GM19467 (cell line): Measurements from ENCODE around the gene PABPN1L.

Experiments used
- ATAC-seq: cut with Tn5 transposase; IDR thresholded peaks from one replicate; pipeline ENCODE4 v1.9.1; 2021; ENCODE audit warnings: mild to moderate bottlenecking, moderate library complexity; ENCODE audit not compliant: unreplicated experiment

Gene PABPN1L, protein sequence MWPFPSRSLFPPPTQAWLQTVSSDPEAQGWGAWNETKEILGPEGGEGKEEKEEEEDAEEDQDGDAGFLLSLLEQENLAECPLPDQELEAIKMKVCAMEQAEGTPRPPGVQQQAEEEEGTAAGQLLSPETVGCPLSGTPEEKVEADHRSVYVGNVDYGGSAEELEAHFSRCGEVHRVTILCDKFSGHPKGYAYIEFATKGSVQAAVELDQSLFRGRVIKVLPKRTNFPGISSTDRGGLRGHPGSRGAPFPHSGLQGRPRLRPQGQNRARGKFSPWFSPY

DNA sequence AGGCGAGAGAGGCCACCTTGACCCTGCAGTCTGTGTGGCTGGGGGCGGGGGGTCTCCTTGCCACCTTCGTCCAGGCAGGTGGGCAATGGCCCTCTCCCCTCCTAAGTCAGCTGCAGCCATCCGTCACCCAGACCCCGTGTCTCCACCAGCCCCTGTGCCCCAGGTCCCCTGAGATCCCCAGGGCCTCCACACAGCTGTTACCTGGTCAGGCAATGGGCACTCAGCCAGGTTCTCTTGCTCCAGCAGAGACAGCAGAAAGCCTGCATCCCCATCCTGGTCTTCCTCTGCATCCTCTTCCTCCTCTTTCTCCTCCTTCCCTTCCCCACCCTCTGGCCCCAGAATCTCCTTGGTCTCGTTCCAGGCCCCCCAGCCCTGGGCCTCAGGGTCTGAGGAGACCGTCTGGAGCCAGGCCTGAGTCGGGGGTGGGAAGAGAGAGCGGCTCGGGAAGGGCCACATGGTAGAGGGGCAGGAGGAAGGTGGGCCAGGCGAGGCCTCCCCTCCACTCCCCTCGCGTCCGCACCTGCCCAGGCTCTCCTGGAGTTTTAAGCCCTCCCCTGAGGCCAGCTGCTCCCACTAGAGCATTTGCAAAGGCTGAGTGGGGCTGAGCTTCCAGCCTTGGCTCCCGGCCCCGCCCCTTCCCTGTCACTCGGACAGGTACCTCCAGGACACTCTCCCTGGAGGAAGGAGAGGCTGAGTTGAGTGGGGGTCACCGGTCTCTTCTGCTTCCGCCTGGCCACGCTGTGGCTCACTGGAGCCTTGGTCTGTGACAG is at the start of gene PABPN1L:
Gene PABPN1L, minus strand, starts transcription at position 510 of the 770 bp plus-strand sequence. Its CDS starts 54 bp downstream, at position 456.
- ATAC-seq = no peak

DNA sequence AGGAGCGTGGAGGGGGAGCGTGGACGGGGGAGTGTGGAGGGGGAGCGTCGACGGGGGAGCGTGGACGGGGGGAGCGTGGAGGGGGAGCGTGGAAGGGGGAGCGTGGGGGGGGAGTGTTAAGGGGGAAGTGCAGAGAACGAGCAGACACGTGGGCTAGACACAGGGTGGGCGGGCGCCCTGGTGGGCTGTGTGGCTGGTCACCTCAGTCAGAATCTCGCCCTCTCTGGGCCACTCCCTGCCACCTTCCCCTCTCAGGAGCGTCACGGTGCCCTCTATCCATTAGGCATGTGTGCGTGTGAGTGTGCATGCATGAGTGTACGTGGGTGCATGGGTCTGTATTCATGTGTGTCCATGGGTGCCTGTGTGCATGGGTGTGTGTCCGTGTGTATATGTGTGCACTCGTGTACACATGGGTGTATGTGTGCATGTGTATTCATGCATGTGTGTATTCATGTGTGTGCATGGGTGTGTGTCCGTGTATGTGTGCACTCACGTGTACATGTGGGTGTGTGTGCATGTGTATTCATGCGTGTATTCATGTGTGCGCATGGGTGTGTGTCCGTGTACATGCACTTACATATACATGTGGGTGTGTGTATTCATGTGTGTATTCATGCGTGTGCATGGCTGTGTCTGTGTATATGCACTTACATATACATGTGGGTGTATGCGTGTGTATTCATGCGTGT is 49.3 kb upstream of the PABPN1L start:
- ATAC-seq = no peak

DNA sequence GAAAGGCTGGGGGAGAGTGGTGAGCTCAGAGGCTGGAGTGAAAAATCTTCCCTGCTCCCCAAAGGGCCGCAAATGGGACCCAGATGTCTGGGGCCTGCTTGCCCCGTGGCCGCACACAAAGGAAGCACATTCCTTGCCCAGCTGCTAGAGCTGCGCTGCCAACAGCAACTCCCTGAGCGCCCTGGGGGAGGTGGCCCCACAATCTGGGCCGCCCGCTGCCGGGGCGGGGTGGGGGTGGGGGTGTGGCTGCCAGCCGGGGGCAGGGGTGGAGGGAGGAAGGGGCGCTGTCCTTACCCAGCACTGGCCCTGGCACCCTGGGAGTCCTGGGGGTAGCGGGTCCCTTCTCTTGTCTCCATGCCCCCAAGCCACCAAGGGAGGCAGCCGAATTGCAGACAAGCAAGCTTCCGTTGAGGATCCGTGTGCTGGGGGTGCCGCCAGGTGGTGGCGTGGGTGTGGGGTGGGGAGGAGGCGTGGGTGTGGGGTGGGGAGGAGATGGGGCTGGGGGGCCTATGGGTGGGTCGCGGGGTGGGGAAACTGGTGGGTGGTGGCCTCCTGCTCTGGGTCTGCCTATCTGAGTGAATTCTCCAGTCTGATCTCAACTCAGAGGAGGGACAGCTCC is 48.4 kb upstream of the PABPN1L start:
- ATAC-seq = no peak

DNA sequence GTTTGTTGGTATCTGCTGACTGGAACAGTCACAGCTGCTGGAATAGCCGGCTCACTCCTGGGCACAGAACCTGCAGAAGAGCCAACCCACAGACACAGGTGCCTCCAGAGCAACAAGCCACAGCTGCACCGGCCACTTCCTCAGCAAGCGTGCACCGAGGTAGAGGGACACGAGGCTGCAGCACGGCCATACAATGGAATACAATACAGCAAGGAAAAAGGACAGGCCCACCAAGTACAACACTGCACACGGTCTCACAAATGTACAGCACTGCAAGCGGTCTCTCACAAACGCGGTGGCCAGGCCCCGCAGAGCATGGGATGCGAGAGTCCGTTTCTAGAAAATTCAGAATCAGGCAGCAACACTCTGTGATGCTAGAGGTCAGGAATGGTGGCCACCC is 47.4 kb upstream of the PABPN1L start:
- no peak for ATAC-seq

DNA sequence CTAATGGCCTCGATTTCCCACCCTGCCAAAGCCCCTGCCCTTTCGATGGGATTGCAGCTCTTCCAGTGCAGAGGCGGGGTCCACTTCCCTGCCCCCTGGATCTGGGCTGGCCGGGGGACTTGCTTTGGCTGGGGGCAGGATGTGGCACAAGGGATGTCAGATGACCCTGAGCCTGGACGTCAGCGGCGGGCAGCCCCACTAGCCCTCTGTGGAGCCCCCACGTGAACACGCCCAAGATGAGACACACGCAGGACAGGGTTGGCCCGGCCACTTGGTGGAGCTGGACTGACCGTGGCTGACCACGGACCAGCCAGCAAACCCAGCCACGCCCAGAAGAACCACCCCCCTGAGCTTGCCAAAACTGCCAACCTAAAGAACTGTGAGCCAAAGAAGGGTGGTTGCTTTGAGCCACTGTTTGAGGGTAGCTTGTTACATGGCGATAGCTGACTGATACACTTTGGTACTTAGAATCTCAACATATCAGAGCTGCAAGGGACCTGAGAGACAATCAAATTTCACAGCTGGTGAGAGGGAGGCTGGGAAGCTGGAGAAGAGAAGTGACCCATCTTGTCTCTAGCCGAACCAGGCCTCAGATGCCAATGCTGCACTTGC is 46.6 kb upstream of the PABPN1L start:
- no peak for ATAC-seq

DNA sequence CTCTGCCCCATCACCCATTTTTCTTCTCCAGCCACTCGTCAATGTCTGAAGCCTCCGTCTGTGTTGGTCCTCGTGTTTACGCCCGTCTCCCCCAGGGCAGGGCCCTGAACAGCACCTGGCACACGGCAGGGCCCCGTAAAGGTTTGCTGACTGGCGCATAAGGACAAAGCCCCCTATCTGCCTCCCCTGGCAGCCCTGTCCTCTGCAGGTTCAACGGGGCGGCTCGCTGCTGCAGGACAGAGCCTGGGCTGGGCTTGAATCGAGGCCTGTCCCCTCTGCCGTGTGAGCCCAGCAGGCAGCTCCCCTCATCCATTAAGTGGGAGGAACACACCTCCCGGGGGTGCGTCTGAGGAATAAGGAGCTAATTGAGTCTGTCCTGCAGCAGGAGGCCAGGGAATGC is 46.1 kb upstream of the PABPN1L start:
- no peak for ATAC-seq

DNA sequence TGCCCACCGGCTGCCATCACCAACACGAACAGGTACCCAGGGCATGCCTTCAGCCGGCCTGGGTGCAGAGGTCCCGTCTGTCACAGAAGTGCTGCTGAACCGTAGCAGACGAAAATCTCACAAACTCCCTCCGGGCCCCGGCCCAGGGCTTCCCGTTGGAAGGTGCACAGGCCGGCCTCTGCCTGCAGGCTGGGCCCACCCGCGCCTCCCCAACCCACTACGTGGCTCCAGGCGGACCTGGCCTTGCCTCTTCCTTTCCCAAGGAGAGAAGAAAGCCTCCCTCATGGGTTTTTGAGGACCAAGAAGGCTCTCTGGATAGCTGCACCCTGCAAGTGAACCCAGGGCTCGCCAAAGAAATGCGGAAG is 45.5 kb upstream of the PABPN1L start:
- ATAC-seq = no peak

DNA sequence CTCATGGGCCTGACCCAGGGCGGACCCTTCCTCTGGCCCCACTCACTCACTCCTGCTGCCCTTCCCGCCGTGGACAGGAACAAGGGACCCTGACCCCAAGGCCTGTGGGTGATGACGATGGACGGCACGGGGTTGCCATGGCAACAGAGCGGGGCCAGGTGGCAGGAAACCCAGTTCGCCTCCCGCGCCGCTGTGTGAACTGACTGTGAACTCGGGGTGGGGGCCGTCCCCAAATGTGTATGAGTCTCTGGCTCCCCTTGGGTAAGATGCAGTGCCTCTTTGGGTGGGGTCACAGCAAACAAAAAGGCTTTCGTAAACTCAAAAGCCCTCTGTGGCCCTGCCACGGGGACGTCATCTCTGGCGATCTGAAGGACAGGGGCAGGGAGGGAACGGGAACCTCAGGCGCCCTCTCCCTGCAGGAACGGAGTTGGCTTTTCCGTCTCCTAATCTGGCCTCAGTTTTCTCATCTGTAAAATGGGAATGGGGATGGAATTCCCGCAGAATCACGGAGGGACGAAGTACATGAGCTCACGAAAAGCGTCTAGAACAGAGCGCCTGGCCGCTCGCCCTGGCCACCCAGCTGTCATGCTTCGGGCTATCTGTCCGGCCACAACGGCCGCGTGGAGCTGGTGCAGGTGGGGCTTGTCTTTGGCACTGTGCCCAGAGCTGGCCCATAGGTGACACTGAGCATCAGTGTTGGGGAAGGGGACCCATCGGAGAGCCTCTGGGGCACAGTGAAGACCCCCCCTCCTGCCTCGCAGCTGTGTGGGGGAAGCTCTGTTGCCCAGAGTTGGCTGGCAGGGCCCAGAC is 44.9 kb upstream of the PABPN1L start:
- no peak for ATAC-seq

DNA sequence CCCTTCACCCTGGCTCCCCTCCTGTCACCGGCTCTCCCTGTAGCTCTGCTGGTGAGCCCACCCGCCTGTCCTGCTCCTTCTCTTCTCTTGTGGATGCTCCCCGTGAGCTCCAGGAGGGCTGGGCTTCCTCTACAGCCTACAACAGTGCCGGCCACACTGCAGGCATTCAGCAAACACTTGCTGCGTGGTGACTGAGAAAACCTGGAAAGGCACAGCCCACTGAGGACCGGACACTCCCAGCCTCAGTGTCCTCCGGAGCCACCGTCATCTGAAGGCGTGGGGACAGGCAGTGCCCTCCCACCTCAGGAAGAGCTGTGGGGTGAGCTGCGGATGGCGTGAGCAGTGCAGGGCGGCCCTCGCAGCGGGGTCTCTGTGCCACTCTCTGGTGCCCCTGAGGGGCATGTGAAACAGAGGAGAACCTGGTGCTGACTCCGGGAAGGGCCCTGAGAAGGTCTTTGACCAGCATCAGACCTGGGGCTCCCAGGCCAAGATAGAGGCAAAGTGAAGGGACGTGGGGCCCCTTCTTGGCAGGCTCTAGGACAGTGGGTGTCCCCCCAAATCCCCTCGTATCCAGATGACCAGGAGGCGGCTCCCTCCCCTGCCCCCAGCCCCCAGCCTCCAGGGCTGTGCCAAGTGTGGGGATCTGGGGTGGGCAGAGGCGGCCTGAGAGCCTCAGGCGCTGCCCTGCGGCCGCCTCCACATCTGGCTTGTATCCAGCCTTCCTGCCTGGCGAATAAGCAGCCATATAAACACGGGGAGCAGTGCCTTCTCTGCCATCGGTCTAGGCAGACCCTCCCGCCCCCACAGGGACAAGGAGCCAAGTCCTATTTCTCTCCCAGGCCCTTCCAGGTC is 44.0 kb upstream of the PABPN1L start:
- ATAC-seq = no peak

DNA sequence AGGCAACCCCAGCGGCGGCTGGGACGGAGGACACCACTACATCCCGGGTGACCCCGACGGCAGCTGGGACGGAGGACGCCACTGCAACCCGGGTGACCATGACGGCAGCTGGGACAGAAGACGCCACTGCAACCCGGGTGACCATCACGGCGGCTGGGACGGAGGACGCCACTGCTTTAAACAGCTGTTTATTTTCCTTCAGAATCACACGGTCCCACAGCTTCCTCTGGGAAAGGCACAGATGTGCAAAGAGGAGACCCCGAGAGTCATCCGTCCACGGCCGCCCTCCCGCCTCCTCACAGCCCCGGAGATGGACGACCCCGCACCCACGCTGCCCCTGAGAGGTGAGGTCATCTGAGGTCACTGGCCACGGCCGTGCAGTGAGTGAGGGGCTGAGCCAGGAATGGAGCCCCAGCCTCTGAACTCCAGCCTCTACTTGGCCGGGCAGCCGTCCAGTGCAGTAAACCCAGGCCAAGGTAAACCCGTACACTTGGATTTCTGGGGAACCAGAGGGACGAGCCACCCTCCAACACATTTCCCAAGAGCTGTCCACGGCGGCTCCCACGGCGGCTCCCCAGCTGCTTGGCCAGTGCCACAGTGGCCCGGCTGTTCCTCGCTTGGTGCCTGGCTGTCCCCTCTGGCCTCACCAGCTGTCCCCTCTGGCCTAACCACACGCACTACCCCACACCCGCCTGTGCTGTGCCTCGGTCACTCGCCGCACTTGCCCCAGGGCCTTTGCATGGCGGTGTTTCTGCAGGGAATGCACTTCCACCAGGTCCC is 43.2 kb upstream of the PABPN1L start:
- no peak for ATAC-seq

DNA sequence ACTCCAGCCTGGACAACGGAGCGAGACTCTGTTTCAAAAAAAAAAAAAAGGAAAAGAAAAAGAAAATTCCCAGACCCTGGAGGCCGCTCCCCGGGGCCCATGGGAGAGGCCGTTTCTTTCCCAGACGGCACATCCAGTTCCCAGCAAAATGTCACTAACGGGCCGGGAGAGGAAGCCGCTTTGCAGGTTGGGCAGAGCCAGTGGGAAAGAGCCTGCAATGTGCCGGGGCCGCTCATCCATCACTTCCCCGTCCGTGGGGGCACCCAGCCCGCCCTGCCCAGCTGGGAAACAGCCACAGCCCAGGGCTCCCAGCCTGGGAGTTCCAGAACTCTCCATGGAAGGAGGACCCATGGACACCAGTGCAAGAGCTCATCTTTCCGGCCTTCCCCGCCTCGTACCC is 41.8 kb upstream of the PABPN1L start:
- no peak for ATAC-seq

DNA sequence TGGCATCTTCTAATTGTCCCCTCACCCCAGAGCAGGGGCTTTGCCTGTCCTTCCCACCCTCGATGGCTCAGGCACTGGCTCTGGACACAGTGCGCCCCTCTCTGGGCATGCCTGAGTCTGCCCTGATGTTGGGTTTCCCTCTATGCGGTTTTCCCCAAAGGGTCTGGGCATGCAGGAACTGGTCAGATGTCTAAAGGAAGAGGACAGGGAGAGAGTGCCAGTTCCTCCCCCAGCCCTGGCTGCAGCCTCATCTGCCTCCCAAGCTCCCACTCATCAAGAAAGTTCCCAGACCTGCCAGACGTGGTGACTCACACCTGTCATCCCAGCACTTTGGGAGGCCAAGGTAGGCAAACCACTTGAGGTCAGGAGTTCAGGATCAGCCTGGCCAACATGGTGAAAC is 41.3 kb upstream of the PABPN1L start:
- no peak for ATAC-seq

DNA sequence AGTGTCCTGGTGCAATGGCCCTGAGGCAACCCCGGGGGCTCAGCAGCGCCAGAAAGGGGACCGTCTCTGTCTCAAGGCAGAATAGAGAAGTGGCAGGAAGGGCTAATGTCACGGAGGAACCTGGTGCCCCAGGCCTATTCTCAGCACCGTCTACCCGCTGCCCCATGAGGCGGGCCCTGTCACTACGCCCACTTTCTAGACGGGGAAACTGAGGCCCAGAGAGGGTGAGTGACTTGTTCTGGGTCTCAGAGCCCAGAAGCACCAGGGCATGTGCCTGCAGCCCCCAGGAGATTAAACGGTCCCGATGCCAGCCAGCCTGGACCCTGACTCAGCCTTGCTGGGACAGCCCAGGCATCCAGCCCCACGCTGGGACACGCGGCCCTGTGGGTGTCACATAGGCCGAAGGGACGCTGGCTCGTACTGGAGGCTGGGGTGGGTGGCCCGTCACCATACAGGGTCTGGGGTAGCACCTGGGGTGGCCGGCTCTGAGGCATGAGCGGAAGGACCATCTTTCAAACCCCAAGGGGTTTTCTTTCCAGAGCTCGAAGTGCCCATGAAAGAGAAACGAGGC is 40.2 kb upstream of the PABPN1L start:
- no peak for ATAC-seq

DNA sequence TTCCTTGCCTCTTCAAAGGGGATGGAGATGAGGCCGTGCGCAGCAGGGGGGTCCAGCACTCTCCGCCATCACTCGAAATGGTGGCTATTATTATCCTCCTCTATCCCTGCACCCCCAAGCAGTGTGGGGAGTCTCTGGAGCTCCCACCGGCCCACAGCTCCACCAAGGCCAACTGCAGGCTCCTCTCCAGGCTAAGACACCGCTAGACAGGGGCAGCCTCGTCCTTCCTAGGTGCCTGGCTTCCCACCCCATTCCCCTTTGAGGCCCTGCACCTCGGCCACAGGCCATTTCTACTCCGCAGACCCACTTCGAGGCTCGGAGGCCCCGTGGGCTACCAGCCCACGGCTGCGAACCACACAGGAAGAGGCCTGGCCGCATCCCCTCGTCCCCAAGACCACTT is 39.6 kb upstream of the PABPN1L start:
- ATAC-seq = no peak

DNA sequence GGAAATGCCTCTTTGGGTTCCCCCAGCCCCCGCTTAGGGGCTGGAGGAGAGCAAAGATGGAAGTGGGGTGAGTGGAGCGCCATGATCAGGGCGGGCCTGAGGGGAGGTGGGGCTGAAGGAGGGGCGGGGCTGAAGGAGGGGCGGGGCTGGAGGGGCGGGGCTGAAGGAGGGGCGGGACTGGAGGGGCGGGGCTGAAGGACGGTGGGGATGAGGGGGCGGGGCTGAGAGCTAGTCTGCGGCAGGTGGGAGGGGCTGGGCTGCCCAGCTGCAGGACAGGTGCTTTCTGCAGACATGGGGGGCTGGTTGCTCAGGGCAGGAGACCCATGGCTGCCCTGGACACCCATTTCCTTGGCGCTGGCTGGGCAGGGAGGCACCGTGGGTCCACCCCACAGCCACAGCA is 39.1 kb upstream of the PABPN1L start:
- ATAC-seq = no peak

DNA sequence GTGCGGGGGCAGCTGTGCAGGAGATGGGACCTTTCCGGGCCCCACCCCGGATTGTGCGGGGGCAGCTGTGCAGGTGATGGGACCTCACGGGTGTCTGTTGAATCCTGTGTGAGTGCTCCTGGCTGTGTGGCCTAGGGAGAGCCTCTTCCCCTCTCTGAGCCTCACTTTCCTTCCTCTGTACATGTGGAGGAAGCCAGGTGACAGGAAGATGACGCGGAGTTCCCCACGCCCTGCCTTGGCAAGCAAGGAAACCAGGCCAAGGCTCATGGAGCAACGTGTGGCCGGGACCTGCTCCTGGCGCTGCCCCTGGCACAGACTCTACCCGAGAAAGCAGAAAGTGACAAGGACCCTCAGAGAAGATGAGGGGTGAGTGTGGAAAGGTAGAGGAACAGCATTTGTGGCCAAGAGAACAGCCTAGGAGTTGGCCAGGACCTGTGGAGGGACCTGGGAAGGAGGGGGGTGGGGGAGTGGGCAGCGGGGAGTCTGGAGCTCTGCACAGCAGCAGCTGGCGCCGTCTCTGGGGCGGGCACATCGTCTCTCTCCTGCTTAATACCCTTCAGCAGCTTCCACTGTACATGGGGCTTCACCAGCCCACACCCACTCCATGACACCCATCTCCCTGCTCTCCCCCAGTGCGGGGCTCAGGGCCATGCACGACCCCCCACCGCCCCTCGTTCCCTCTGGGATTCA is 38.4 kb upstream of the PABPN1L start:
- no peak for ATAC-seq

DNA sequence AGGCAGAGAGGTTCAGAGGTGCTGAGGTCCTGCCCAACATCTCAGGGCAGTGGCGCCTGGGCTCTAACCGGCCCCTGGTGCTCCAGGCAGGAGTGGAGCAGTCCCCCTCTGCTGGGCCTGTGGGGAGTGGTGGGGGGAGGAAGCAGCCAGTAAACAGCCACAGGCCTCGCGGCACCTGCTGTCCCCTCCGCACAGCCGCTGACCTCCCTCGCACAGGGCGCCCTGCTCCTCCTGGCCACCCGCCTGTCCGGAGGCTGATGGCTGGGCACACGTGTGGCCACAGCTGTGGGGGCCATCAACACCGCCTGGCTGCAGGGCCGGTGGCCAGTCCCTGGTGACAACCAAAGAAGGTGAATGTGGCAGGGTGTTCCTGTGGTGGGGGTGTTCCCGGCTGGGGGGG is 36.8 kb upstream of the PABPN1L start:
- ATAC-seq = no peak

DNA sequence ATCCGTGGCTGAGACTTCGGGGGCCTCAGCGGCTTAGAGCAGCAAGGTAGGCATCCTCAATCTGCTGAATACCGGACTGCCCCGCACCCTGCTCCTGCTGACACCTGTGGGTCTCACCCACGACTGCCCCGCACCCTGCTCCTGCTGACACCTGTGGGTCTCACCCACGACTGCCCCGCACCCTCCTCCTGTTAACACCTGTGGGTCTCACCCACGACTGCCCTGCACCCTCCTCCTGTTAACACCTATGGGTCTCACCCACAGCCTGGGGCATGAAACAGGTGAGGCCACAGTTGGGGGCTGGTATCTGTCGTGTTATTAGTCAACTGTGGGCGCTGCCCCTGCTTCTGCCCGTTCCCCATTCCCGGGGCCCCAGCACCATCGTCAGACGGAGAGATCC is 36.3 kb upstream of the PABPN1L start:
- no peak for ATAC-seq
